ENCODE measurements around the gene TNFRSF19. TPM values are rescaled to one million over a fixed set of nuclear protein-coding genes. Genes with fewer than 3 reads are reported as not detected.

TNFRSF19 gene
- total and polyA plus RNA-seq, 2 of the 13 experiments (the other 11 are each of a cell fraction or from before 2014, with no cell fraction given) = 75.3 to 77.7 TPM

DNA sequence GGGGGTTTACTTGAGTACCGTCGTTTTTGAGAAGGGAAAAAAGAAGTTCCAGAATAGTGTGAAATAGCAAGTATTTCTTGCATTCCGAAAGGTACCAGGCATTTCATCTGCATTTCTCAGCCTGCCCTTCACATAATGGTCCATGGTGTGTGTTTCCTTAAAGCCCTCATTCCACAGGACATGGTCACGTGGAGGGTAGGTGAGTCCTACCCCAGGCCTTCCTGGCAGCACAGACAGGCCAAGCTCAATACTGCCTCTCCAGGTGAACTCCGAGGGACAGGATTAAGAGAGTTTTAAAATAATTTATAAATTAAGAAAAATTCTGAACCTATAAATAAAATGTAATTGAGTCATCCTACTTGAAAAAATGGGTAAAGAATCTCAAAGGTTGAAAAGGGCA lies 64.7 kb downstream of the TNFRSF19 start:
- CTCF ChIA-PET (ENCODE audit: low intra/inter-chr PET ratio, low total read pairs) = no interaction called here
- ATAC-seq = no peak

More for the DNA sequence above, 64.7 kb downstream of the TNFRSF19 start:
- in situ Hi-C loops (cut with HindIII; ENCODE audit: extremely low pct_ligation_motif_present, low pct_unique_long_range_greater_than_20kb) (no loop called here), intact Hi-C loops (cut with micrococcal nuclease; ENCODE audit: unreplicated experiment) (no loop called here)
- no peak for FAIRE-seq
- TF ChIP-seq KLF11 (CRISPR knock-in tag; IDR thresholded peaks at IDR 0.05) (no peak), HINFP (CRISPR knock-in tag; IDR thresholded peaks at IDR 0.05; ENCODE audit: low read depth) (no peak), ZNF598 (CRISPR knock-in tag; IDR thresholded peaks at IDR 0.05; ENCODE audit: borderline replicate concordance) (no peak), ZNF12 (CRISPR knock-in tag; IDR thresholded peaks at IDR 0.05) (no peak), AGO2 (optimal IDR thresholded peaks at IDR 0.05; ENCODE audit: low read depth, low read length) (no peak), PHF21A (CRISPR knock-in tag; IDR thresholded peaks at IDR 0.05) (no peak), PREB (CRISPR knock-in tag; IDR thresholded peaks at IDR 0.05) (no peak), ZBTB43 (CRISPR knock-in tag; conservative IDR thresholded peaks at IDR 0.05) (no peak), ATF7-NPFF (CRISPR knock-in tag; IDR thresholded peaks at IDR 0.05; ENCODE audit: low read depth) (no peak), ZNF160 (CRISPR knock-in tag; IDR thresholded peaks at IDR 0.05) (no peak), CC2D1A (CRISPR knock-in tag; IDR thresholded peaks at IDR 0.05) (no peak), ZNF75D (CRISPR knock-in tag; IDR thresholded peaks at IDR 0.05; ENCODE audit: borderline replicate concordance) (no peak), TAF1 (CRISPR knock-in tag; IDR thresholded peaks at IDR 0.05) (no peak)
- TF ChIP-seq, protein P1, sequence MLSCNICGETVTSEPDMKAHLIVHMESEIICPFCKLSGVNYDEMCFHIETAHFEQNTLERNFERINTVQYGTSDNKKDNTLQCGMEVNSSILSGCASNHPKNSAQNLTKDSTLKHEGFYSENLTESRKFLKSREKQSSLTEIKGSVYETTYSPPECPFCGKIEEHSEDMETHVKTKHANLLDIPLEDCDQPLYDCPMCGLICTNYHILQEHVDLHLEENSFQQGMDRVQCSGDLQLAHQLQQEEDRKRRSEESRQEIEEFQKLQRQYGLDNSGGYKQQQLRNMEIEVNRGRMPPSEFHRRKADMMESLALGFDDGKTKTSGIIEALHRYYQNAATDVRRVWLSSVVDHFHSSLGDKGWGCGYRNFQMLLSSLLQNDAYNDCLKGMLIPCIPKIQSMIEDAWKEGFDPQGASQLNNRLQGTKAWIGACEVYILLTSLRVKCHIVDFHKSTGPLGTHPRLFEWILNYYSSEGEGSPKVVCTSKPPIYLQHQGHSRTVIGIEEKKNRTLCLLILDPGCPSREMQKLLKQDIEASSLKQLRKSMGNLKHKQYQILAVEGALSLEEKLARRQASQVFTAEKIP (CRISPR knock-in tag; IDR thresholded peaks at IDR 0.05; ENCODE audit: borderline replicate concordance) = no peak
- no peak overlapping the region for H2AFZ ChIP-seq (ENCODE audit: low read length)
- H3K4me1 ChIP-seq (ENCODE audit: insufficient read depth, low read length) = peaks cover 75% of the 10 kb centered on the region
- H3K9me3 ChIP-seq (ENCODE audit: low read length) = no peaks in the 10 kb centered on the region
- H3K27ac ChIP-seq (ENCODE audit: extremely low read length, insufficient read depth, low read length) = no peak overlapping the region
- no peak overlapping the region for H3K4me3 ChIP-seq (replicated peaks in 1 of 3; ENCODE audit: insufficient read depth in 1 of 3, low read depth in 2 of 3, low read length in 3 of 3)
- H3K9ac ChIP-seq (ENCODE audit: insufficient read depth, low read depth, low read length) = no peak overlapping the region
- WGBS (ENCODE audit: low lambda C conversion rate) = 97% methylated on average over 5 of the region's 5 CpGs
- DNase-seq (ENCODE audit: low spot score) = no peak
- H4K20me1 ChIP-seq (ENCODE audit: insufficient read depth, low read length) = no peaks in the 10 kb centered on the region
- POLR2A ChIA-PET = interaction anchor here (1.6 kb wide), 1 partner anchor 20 kb away, joined by 4 read pairs; no protein-coding TSS in a partner anchor
- no peak overlapping the region for H3K4me2 ChIP-seq (ENCODE audit: low read depth, low read length)
- H3K79me2 ChIP-seq (ENCODE audit: insufficient read depth, low read length) = peaks cover 41% of the 10 kb centered on the region
- H3K27me3 ChIP-seq (ENCODE audit: control insufficient read depth in 1 of 2, insufficient read depth in 2 of 2, low read length in 2 of 2) = no peaks in the 10 kb centered on the region
- no TSS peak for BruUV-seq (replicated peaks)
- peaks cover 4 to 22% of the 10 kb centered on the region in 2 experiments; a peak in 4 of 5 replicates for H3K36me3 ChIP-seq (replicated peaks in 1 of 2; ENCODE audit: control insufficient read depth in 1 of 2, insufficient read depth in 2 of 2, low read length in 2 of 2)
